Measurements from ENCODE around the gene PTPN11. TPM values are rescaled to one million over a fixed set of nuclear protein-coding genes. Genes with fewer than 3 reads are reported as not detected.

The PTPN11 gene
- total and polyA plus RNA-seq, 5 donors from 2014 or later: 51.9 to 66.9 (median 60.2) TPM

GRCh38 chr12:112551681-112552080, 132.9 kb downstream of the PTPN11 start:
- no peaks in the 10 kb centered on the region for H3K4me1 ChIP-seq (ENCODE audit: control insufficient read depth, insufficient read depth, low read length, poor library complexity, severe bottlenecking)
- H3K36me3 ChIP-seq (ENCODE audit: control insufficient read depth, insufficient read depth, low read length): no peaks in the 10 kb centered on the region
- H3K27ac ChIP-seq (ENCODE audit: insufficient read depth, low read length, poor library complexity, severe bottlenecking): no peak overlapping the region
- DNase-seq: no peak
- H3K27ac Mint-ChIP-seq: no peak overlapping the region
- H3K27me3 Mint-ChIP-seq: peaks cover 37% of the 10 kb centered on the region
- ATAC-seq (ENCODE audit: low read depth in 2 of 2): no peak
- H3K9me3 Mint-ChIP-seq: peaks cover 0 to 5% (median 0%) of the 10 kb centered on the region in 7 donors
- no peaks in the 10 kb centered on the region for H3K4me1 Mint-ChIP-seq
- no peak overlapping the region for H3K4me3 Mint-ChIP-seq
- H3K27me3 ChIP-seq (ENCODE audit: control insufficient read depth, insufficient read depth, low read length): peaks cover 10% of the 10 kb centered on the region
- peaks cover 4% of the 10 kb centered on the region for H3K36me3 Mint-ChIP-seq
- H3K9me3 ChIP-seq (ENCODE audit: control insufficient read depth in 2 of 2, low read length in 2 of 2): no peaks in the 10 kb centered on the region
- H3K4me3 ChIP-seq (ENCODE audit: low read depth, low read length): no peak overlapping the region

- no peak overlapping the region for H3K27ac ChIP-seq (ENCODE audit: insufficient read depth, low read length, poor library complexity, severe bottlenecking)
- no peaks in the 10 kb centered on the region for H3K9me3 ChIP-seq (ENCODE audit: control insufficient read depth in 2 of 2, low read length in 2 of 2)
- no peak overlapping the region for H3K4me3 ChIP-seq (ENCODE audit: low read depth, low read length)
- Mint-ChIP-seq H3K4me1 (no peaks in the 10 kb centered on the region), H3K9me3 (peaks cover 0 to 5% (median 0%) of the 10 kb centered on the region in 7 donors), H3K36me3 (peaks cover 4% of the 10 kb centered on the region), H3K4me3 (no peak overlapping the region), H3K27me3 (peaks cover 23% of the 10 kb centered on the region), H3K27ac (no peak overlapping the region)
- no peak for DNase-seq
- ATAC-seq (ENCODE audit: low read depth in 2 of 2): no peak
- H3K27me3 ChIP-seq (ENCODE audit: control insufficient read depth, insufficient read depth, low read length): peaks cover 10% of the 10 kb centered on the region
- no peaks in the 10 kb centered on the region for H3K4me1 ChIP-seq (ENCODE audit: control insufficient read depth, insufficient read depth, low read length, poor library complexity, severe bottlenecking)
- H3K36me3 ChIP-seq (ENCODE audit: control insufficient read depth, insufficient read depth, low read length): no peaks in the 10 kb centered on the region
Measured at GRCh38 chr12:112555621-112556233, 137.0 kb downstream of the PTPN11 start.

GRCh38 chr12:112557951-112558630, 139.3 kb downstream of the PTPN11 start:
- peaks cover 0 to 2% (median 0%) of the 10 kb centered on the region in 4 donors for H3K4me1 Mint-ChIP-seq
- Histone ChIP-seq H3K4me3 (ENCODE audit: low read depth, low read length) (no peak overlapping the region), H3K4me1 (ENCODE audit: control insufficient read depth, insufficient read depth, low read length, poor library complexity, severe bottlenecking) (no peaks in the 10 kb centered on the region), H3K27me3 (ENCODE audit: control insufficient read depth, insufficient read depth, low read length) (peaks cover 7% of the 10 kb centered on the region), H3K36me3 (ENCODE audit: control insufficient read depth, insufficient read depth, low read length) (no peaks in the 10 kb centered on the region), H3K9me3 (ENCODE audit: control insufficient read depth in 2 of 2, low read length in 2 of 2) (no peaks in the 10 kb centered on the region), H3K27ac (ENCODE audit: insufficient read depth, low read length, poor library complexity, severe bottlenecking) (no peak overlapping the region)
- ATAC-seq (ENCODE audit: low read depth in 2 of 2): no peak
- no peak for DNase-seq
- H3K27me3 Mint-ChIP-seq: peaks cover 12% of the 10 kb centered on the region
- H3K36me3 Mint-ChIP-seq: peaks cover under 1% of the 10 kb centered on the region
- no peak overlapping the region for H3K4me3 Mint-ChIP-seq
- H3K27ac Mint-ChIP-seq: no peak overlapping the region
- H3K9me3 Mint-ChIP-seq: no peaks in the 10 kb centered on the region

Other genes with a start within 250 kb of the PTPN11 start
- 59.3 TPM for gene HECTD4, start 36.5 kb upstream of the PTPN11 start, total RNA-seq
- gene HECTD4, start 36.5 kb upstream of the PTPN11 start, polyA plus RNA-seq: 1 to 10 TPM; 2.1 to 3.4 (median 2.6) TPM
- 1,320 TPM for gene RPL6, start 9.3 kb upstream of the PTPN11 start, total RNA-seq
- gene RPL6, start 9.3 kb upstream of the PTPN11 start, polyA plus RNA-seq: 100 to 1,000 TPM; 375 to 624 (median 546) TPM